HG03439 (cell line): ENCODE measurements around the gene BTD.

Source experiments
- ATAC-seq: cut with Tn5 transposase; IDR thresholded peaks from one replicate; pipeline ENCODE4 v1.9.1; 2021; ENCODE audit warnings: mild to moderate bottlenecking, moderate library complexity; ENCODE audit not compliant: unreplicated experiment

Gene BTD

DNA sequence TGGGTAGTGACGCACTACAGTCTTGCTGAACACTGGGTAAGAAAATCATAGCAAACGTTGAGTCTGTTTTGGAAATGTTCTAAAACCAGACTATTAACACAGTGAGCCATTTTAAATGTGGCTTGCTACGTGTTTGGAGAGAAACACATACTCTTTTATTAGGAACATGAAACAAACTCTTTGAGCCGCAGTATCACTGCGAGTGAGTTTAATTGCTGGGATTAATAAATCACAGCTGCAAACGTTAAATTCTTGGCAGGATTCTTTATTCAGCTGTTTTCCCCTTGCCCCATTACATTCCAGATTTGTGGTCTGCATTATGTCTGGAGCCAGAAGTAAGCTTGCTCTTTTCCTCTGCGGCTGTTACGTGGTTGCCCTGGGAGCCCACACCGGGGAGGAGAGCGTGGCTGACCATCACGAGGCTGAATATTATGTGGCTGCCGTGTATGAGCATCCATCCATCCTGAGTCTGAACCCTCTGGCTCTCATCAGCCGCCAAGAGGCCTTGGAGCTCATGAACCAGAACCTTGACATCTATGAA lies 33.6 kb downstream of the BTD start:
- no peak for ATAC-seq

DNA sequence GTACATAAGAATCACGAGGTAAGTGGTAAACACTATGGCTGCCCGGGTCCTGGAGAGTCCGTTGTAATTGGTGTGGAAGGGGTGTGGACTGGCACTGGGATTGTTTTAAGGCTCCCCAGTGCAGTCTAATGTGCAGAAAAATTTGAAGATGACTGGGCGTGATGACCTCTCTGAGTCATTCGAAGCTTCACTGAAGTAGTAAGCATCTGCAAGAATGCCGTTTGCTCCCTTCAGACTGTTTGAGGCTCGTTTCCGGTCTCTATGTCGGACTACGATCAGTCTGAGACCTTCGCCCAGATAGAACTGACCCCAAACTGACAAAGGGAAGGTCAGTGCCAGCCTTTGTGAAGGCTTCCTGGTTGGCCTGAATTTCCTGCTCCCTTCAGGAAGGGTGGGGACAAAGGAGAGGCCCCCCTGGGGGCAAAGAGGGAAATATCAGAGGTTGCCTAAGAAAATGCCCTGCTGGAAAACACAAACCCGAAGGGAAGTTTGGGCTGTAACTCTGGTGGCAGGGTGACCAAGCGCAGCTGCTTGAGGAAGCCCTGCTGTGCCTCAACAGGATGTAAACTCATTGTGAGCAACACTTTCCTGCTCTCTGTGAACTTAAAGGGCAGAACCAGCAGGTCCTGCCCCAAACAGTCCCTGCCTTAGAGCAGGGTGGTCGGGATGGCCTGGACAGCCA lies 34.6 kb downstream of the BTD start:
- ATAC-seq: peak; percentile 56

DNA sequence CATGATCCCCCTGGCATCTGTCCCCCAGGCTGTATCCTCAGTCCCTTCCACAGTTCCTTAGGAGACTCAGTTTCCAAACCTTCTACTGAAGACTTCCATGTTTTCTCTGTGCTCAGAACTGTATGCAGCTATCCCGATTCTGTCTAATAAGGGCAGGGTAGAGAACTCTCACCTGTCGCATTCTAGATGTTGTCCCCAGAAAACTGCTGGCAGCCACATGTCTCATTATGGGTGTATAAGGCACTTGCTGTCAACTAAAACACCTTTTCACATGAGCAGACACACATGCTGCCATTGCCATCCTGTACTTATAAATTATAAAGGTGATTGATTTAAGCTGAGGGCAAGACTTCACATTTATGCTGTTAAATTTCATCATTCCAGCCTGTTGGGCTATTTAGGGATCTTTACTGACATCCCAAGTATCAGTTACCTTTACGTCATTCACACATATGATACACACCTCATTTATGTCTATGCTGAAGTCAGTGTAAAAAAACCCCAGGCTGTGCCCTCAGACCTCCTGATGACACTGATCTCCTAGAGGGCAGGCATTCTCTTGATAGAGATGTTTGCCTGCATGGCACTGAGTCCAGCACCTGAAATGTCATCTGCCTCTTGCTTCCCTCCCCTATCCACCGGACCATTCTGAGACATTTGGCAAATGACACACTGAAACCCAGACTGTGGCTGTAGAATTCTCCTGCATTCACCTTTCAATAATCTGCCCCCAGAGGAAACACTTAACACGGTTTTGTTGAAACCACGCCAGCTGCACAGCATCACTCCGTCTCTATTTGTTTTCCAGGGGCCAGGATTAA lies 35.8 kb downstream of the BTD start:
- ATAC-seq: no peak

DNA sequence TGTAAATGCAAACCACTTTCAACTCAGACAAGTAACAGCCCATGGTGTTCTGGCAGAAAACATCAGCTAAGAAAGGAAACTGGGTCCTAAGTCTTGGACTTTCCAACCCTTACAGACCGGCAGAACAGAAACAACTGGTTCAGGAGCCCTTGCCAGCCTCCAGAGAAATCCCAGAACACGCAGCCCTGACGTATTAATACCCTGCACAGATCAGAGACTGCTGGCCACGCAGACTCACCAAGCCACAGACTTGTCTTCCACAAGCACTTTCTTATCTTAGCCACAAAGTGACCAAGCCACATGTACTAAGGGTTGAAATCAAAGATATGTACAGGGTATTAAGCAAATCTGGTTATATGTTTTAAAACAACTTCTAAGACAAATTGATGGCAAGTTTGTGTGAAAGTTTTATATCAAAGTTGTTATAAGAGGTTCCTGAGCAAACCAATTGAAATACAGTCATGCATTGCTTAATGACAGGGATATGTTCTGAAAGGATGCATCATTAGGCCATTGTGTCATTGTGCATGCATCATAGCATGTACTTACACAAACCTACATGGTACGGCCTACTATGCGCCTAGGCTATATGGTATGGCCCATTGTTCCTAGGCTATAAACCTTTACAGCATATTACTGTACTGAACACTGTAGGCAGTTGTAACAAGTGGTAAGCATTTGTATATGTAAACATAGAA lies 36.8 kb downstream of the BTD start:
- no peak for ATAC-seq

DNA sequence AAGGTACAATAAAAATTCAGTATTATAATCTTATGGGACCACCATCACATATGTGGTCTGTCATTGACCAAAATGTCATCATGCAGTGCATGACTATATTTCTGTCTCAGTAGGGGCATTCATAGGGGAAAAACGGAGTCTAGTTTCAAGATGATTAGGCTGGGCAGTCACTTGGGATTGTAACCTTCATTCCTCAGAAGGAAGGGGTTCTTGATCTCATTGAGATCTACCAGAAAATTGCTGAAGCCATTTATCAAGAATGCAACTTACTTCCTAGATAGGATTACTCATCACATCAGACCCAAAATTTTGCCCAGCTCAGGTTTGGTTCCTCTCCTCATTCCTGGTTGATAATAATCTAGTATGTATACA lies 37.3 kb downstream of the BTD start:
- no peak for ATAC-seq

DNA sequence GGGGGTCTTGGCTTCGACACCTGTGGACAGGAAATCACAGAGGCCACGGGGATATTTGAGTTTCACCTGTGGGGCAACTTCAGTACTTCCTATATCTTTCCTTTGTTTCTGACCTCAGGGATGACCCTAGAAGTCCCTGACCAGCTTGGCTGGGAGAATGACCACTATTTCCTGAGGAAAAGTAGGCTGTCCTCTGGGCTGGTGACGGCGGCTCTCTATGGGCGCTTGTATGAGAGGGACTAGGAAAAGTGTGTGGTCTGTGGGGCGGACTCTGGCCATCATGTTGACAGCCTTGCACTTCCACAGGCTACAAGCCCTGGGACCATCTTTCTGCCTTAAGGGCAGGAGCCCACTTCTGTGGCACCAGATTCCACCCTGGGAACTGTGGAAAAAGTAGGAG lies 43.7 kb downstream of the BTD start:
- no peak for ATAC-seq

DNA sequence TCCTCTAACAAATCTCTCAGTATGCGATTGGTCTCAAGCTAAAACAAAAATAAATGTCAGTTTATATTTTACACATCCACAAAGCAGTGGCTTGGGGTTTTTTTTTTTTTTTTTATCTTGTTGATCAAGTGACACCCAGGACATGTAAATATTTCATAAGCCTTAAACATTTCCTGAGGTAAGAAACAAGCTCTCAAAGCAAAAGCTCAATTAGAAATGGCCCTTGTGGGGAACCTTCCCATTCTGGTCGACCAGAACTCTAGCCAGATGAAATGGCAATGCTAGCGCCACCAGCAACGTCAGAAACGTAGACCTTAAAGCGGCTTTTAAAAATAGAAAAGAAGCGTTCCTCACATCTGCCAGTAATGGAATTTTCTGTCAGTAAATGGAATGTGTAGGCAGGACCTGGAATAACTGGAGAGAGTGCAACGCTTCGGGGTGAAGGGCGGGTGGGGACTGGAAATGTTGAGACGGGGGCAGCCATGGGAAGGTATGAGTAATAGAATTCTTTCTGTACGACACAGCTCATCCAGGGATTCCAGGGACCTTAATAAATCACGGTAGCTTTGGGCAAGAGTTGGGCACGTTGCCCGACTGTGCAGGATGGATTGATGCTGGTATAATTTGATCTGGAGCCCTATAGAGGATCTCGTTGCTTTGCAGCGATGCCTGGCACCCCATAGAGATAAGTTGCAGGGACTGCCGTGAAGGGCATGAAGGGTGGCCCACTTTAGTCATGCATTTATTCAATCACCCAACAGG lies 44.4 kb downstream of the BTD start:
- ATAC-seq: no peak

DNA sequence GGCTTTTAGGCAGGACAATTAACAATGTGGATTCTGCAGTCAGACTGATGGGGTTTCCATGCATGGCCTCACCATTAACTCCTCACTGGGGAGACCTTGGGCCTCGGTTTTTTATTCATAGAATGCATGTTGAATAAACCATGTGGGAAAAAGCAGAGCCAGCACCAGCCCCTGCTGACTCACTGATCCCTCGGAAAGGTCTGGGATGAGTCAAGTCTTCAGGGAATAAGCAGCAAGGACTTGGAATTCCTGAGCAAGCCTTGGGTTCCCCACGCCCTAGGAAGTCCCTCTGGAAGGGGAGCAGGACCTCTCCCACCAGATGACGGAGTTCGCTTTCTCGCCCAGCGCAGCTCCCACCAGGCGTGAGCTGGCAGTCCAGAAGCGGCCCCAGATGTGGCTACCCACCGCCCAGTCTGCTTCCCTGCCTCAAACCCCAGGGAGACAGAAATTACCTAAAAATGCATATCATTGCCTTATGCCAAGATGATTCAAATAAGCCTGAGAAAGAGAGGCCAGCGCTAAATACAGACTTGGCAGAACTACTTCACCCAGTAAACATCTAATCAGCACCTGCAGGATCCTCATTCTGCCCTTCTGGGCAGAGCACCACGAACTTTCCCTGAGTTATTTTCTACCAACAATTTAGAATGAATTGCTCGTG lies 45.4 kb downstream of the BTD start:
- peak; percentile 18 for ATAC-seq

DNA sequence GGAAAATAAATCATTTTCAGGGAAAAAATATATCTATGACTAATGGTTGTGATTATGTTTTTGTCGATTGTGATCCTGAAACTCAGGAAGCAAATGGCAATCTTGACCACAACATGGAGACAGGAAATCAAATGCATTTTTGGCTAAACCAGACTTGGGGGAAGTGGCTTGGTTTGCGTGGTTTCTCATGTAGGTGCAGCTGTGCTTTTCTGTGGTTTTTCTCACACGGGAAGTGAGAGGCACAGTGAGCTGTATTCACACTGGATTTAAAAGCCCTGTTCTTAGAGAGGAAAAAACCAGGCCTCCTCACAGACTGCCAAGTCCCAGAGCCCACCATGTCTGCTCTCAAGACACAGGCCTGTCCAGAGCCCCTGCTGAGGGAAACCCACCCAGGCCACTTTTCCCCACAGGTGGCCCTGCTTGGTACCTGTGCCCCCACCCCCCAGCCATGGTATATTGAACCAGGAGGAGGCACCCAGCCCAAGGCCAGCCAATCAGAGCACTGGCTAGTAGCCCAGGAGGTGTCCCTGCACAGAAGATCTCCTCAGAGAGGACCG lies 46.1 kb downstream of the BTD start:
- peak; percentile 76 for ATAC-seq

DNA sequence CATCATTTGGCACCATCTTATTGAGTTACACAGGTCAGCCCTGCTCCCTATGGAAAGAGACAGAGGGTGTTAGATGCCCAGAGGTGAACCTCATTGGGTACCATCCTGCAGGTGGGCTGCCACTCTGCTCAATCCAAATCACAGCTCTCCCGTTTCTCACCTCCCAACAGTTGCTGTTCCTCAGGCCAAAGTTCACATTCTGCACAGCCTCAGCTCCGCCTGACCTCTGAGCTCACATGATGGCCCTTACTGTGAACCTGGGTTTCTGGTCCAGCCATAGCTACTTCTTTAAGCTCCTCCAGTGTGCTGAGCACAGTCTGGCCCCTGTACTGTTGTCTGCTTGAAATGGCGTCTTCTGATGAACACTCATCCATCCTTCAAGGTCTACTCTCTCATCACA lies 47.8 kb downstream of the BTD start:
- ATAC-seq: no peak

DNA sequence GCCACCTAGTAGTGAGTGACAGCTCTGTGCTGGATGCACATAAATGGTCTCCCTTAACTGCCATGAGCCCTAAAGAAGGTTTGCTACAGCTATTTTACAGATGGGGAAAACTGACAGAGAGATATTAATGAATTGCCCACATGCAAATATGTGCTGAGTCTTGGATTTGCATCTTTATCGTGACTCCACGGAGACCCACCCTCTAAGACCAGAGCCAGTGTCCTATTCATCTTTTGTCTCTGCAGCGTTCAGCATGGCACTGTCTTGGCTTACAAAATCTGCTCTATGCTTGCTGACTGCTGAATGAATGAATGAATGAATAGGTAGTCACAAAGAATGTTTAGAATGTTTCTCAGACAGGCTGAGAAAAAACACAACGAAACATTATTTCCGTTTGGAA lies 48.3 kb downstream of the BTD start:
- ATAC-seq: no peak

DNA sequence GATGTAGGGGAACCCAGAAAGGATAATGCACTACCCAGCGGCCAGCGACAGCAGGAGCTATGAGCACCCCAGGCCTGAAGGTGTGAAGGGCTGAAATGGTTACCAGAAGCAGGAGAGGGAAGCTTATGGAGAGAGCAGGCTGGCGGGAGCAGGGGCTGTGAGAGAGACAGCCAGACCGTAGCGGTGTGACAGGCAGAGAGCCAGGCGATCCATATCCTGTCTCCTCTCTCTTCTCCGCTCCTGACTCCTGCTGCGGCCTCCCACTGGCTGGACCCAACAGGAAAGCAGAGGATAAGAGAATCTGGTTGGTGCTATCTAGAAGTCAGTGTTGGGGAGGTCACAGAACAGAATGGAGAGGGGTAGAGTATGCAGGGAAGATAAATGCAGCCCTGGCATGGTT lies 49.9 kb downstream of the BTD start:
- ATAC-seq: no peak

DNA sequence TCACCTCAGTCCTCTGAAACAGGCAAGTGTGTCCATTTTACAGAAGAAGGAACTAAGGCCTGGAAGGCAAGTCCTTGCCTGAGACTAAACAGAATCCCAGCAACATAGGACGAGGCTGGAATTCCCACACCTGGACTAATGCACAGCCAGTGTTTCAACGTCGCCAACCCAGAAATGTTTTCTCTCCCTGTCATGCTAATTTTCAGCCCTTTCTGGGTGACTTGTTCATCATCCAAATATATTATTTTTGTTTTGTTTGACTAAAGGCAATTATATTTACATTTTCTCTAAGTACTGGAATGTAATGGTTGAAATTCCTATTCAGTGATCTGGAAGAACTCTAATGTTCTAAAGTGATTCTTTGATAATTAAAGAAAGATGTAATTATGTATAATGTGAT lies 51.8 kb downstream of the BTD start:
- no peak for ATAC-seq

DNA sequence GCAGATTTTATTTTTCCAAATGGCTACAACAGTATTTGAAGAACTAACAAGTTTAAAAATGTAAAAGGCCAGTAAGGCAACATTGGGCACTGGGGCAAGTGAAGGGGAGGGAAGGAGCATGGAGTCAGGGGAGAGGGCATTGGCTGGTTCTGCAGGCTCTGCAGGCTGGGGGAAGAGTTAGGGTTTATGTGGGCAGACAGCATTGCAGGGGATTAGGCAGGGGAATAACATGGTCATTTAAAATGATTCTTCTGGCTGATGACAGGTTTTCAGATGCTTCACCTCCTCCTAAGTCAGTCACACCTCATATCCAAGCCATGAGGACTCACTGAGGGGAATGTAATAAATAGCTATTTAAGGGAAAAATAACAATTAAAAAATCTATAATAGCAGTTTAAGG lies 52.6 kb downstream of the BTD start:
- no peak for ATAC-seq

DNA sequence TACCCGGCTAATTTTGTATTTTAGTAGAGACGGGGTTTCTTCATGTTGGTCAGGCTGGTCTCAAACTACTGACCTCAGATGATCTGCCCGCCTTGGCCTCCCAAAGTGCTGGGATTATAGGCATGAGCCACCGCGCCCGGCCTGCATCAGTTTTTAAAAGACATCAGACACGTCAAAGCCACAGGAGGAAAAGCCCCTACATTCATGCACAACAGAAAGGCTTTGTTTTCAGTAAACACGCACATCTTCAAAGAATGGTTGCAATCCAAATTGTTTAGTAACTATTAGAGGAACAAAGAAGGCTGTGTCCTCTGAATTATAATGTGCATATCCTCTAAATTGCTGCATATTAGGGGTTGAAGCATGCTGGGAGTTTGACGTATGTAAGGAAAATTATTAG lies 53.3 kb downstream of the BTD start:
- no peak for ATAC-seq

DNA sequence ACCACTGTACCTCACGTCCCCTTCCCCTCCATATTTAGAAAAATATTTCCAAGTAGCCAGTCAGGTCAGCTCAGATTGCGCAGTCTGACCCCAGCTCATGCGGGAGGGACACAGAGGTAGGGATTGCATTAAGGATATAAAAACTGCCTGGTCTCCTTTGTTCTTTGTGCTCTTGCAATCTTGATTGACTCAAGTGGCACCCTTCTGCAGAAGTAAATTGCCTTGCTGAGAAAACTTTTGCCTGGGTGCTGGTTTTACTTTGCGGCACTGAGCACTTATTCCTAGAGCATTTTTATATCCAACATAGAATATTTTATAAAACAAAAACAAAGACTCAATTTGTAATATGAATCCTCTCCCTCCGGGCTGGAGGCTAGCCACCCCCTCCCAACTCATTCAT lies 54.8 kb downstream of the BTD start:
- no peak for ATAC-seq

DNA sequence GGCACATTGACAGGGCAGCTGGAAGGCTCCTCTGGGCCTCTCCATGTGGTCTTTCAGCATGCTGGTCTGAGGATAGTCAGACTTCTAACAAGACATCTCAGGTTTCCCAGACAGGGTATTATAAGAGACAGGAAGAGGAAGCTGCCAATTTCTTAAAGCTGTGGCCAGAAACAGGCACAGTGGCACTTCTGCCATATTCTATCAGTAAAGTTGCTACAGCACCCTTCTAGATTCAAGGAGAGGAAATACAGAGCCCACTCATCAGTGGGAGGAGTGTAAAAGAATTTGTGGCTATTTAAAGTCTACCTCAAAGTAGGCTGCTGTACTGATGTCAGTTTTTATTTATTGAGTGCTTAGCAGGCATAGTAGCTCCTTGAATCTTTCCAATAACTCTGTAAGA lies 55.5 kb downstream of the BTD start:
- no peak for ATAC-seq

DNA sequence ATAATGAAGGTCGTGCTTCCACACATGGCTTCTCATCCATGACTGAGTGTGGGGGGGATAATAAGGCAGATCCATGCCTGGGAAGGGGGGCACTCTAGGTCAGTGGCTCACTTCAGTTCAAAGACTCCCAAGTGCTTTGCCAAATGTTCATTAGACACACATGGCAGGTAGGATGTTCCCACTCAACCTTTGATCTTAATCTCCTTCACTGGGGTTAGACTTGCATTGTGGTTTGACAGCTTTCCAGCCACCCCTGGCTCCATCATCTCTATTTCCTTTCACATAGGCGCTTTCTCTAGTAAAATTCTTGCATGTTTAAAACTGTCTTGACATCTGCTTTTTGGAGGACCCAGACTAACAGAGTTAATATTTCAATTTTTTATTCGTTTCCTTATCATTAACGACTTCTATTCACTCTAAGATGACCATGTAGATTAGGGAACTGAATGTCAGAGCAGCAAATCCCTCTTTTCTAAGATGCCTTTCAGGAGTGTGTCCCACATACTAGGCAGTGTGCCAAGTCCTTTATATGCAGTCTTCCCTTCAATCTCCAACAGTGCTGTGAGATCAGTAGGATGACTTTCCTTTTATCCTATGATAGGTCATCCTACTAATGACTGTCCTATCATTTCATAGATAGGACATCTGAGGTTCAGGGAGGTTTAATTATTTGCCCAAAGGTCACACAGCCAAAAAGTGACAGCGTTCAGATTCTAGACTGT lies 57.9 kb downstream of the BTD start:
- ATAC-seq: no peak

DNA sequence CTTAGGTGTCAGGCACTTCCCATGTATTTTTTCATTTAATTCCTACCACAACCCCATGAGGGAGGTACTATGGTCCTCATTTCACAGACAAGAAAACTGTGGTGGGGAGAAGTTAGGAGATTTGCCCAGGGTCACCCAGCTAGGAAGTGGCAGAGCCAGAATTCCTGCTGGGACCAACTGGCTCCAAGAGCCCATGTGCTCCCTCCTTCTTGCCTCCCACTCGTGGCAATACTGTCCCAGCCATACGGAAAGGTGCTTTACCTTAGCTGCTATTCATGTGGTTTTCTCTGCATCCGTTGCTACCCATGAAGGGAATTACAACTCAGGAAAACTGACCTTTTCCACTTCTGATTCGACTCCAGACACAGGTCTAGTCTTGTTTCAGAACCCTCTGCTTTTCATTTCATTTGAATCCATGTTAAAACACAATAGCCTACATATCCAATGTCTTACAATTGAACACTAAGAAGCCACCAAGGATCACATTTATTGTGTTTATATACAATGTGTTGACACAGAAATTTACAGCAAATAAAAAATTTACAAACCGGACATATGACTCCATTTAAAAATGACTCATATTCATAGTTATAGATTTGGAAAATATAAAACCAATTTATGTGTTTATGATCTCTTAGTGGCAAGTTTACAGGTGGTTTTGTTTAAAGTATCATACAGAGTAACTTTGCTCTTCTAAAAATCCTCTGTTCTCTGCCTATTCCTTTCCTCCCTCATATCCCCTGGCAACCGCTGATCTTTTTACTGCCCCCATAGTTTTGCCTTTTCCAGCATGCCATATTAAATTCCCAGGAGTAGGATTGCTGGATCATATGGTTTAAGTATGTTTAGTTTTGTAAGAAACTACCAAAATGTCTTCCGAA lies 58.8 kb downstream of the BTD start:
- ATAC-seq: no peak
